Measurements from ENCODE around the gene ZNF862.

DNA sequence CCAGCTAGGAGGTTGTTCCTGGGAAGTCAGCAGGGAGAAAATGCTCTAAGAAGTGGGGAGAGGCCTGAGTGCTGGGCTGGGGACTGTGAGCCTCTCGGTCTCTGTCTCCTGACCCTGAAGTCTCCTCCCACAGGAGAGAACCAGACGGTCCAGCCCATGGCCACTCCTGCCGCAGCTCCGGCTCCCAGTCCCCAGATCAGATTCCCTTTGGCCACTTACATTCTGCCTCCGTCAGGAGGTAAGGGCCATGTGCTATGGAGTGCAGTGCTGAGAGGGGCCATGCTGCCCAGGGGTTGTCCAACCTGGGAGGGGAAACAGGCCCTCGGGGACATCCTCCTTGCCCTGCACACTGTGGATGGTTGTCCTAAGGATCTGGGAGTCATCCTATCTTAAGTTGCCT lies 43.5 kb upstream of the ZNF862 start:
- TF ChIP-seq, protein P1, sequence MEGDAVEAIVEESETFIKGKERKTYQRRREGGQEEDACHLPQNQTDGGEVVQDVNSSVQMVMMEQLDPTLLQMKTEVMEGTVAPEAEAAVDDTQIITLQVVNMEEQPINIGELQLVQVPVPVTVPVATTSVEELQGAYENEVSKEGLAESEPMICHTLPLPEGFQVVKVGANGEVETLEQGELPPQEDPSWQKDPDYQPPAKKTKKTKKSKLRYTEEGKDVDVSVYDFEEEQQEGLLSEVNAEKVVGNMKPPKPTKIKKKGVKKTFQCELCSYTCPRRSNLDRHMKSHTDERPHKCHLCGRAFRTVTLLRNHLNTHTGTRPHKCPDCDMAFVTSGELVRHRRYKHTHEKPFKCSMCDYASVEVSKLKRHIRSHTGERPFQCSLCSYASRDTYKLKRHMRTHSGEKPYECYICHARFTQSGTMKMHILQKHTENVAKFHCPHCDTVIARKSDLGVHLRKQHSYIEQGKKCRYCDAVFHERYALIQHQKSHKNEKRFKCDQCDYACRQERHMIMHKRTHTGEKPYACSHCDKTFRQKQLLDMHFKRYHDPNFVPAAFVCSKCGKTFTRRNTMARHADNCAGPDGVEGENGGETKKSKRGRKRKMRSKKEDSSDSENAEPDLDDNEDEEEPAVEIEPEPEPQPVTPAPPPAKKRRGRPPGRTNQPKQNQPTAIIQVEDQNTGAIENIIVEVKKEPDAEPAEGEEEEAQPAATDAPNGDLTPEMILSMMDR (IDR thresholded peaks at IDR 0.05) = no peak
- TF ChIP-seq POLR2A (IDR thresholded peaks at IDR 0.05) = no peak
